COLO829 (cell line): ENCODE data around the gene MIAT.
"Not testable (repeated sequence)": the region's sequence is repeated elsewhere in the genome, so short reads cannot be mapped to it uniquely, and the experiment has no call there.

Experiments
- DNase-seq: peaks from one replicate; pipeline ENCODE4 v3.0.0; 2012; ENCODE audit warnings: low spot score

The MIAT gene

GRCh38 chr22:26656891-26657851 is at the start of gene MIAT:
MIAT (plus strand) TSS chr22:26657588.
- no peak for DNase-seq

GRCh38 chr22:26608129-26608528 is 49.3 kb upstream of the MIAT start:
- no peak for DNase-seq

DNA sequence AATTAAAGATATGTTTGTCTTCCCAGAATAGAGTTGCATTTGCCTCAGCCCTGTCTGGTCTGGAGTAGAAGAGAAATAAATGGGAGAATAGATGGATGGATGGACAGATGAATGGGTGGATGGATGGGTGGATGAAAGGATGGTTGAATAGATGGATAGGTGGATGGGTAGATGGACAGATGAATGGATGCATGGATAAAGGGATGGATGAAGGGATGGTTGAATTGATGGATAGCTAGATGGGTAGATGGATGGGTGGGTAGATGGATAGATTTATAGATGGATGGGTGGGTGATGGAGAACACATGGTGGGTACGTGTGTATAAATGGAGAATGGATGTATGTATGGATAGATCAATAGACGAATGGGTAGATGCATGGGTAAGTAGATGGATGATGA is 48.1 kb upstream of the MIAT start:
- no peak for DNase-seq

GRCh38 chr22:26610072-26610958 is 47.1 kb upstream of the MIAT start:
- no peak for DNase-seq

- DNase-seq = no peak
These were observed 46.4 kb upstream of the MIAT start for GRCh38 chr22:26610996-26611395.

DNA sequence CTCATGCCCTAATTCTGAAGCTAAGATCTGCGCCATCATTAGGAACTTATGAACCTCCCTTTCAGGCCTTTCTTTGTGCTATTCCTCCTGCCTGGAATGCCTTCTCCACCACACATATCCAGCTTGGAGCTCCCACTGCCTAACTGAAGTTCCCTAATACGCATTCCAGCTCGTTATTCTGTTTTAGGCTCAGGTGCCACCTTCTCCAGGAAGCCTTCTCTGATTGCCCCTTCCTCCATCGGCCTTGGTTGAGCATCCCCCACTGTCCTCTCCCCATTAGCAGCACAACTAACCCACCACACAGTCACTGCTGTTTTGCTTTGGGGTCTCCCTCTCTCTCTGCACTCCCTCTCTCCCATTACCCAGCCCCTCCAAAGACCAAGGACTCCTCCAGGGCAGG is 44.7 kb upstream of the MIAT start:
- no peak for DNase-seq

GRCh38 chr22:26613753-26614152 is 43.6 kb upstream of the MIAT start:
- not testable (repeated sequence) for DNase-seq

- no peak for DNase-seq
These were observed 43.1 kb upstream of the MIAT start for GRCh38 chr22:26614322-26614721.

DNA sequence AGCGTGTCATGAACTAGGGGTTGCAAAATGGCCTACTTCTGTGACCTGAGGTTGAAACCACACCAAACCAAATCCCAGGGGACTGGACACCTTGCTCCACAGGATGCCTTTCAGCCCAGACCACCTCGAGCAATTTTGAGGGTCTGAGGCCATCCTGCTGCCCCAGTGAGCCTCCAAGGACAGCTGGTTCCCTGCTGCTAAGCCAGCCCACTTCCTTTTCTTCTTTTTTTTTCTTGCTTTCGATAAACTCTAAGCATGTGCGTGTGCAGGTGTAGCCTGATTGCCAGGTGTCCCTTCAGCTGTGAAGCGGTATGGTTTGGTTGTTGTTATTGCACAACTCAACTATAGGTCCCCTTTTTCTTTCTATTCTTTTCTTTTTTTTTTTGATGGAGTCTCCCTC is 42.2 kb upstream of the MIAT start:
- no peak for DNase-seq

DNA sequence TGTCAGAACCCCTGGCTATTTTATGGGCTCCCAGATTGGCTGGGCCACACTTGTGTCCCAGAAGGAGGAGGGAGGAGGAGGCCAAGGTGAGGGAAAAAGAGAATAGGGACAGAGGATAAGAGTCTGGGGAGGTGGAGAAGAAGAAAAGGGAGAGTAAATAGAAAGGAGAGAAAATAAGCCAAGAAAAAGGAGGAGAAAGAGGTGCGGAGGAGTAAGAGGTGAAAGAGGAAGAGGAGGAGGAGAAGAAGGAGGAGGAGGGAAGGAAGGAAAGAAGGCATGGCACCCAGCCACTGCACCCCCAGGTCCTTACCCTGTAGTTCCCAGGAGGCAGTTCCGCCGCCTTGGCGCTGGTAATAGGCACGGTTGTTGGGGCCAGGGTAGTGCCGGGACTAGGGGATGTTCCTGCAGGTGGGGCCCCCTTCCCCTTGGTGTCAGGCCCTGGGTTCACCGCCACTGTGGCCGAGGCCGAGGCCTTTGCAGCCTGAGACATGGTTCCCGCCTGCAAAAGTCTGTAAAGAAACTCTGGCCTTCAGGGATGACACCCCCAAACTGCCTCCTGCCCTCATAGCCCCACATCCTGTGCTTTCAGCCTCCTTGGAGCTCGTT is 41.5 kb upstream of the MIAT start:
- DNase-seq = no peak

GRCh38 chr22:26616650-26617049 is 40.7 kb upstream of the MIAT start:
- no peak for DNase-seq

GRCh38 chr22:26617271-26618199 is 39.9 kb upstream of the MIAT start, which contains the start of gene CRYBB1:
CRYBB1 (minus strand) TSS chr22:26618027; CDS start chr22:26616319, 1,708 bp downstream.
- no peak for DNase-seq

DNA sequence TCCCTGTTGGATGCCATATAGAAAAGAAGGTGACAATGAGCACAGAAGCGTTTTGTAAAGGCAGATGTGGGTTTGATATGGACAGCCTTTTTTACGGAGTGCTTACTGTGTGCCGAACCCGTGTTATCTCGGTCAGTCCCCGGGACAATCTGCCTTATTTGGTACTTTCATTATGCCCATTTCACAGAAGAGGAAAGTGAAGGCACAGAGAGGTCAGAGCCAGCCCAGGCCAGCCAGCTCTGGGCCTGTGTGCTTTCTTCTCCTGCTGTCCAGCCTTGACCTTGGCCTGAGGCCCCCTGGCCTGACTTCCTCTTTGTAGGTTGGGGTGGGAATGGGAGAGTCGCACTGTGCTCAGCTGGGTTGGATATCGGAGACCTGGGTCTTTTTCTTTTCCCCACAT is 38.9 kb upstream of the MIAT start:
- DNase-seq = no peak

DNA sequence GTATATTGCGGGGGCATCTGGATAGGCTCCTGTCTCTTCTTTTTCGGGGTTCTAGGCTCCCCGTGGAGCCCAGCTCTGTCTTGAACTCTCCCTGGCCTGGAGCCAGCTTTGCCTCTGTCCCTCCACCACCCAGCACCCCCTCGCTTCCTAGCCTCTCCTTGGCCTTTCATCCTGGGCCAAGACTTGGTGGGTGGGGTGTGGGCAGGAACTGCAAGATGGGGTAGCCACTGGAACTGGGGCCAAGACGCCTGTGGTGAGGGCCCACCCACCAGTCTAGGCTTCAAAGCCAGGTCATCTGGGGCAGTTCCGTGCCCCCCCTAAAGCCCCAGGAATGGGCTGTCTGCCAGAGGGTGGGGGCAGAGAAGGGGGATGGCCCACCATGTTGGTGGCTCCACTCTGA is 37.9 kb upstream of the MIAT start:
- no peak for DNase-seq

- DNase-seq = no peak
These were observed 37.2 kb upstream of the MIAT start for GRCh38 chr22:26620197-26620596.

GRCh38 chr22:26621663-26622062 is 35.7 kb upstream of the MIAT start, which contains the start of gene CRYBA4:
CRYBA4 (plus strand) TSS chr22:26621963; CDS start chr22:26622597, 634 bp downstream.
- DNase-seq = no peak

- DNase-seq = no peak
These were observed 33.4 kb upstream of the MIAT start for GRCh38 chr22:26623984-26624383.

- DNase-seq = no peak
These were observed 32.6 kb upstream of the MIAT start for GRCh38 chr22:26624803-26625202.

- DNase-seq = no peak
These were observed 27.2 kb upstream of the MIAT start for GRCh38 chr22:26629988-26630761.

GRCh38 chr22:26631282-26631681 is 26.1 kb upstream of the MIAT start:
- DNase-seq = no peak
